Upper lobe of right lung (tissue), 1 donor: ENCODE results near the gene ABHD6. TPM values are rescaled to one million over a fixed set of nuclear protein-coding genes. Genes with fewer than 3 reads are reported as not detected.

Experiments used
- ATAC-seq: fragments of 200-7000 bp; cut with Tn5 transposase; one replicate; pipeline ENCODE4 v1.9.1; 2020; ENCODE audit warnings: mild to moderate bottlenecking, moderate library complexity
- DNase-seq: peaks from one replicate; pipeline ENCODE4 v3.0.0-alpha.2; 2020
- H3K27ac ChIP-seq: fragments of 200-600 bp; one replicate; pipeline ENCODE4 v1.8.0; 2022
- H3K27me3 ChIP-seq: fragments of 200-600 bp; one replicate; pipeline ENCODE4 v1.8.0; 2022; ENCODE audit warnings: mild to moderate bottlenecking
- H3K36me3 ChIP-seq: fragments of 200-600 bp; one replicate; pipeline ENCODE4 v1.8.0; 2022
- H3K4me1 ChIP-seq: fragments of 200-600 bp; one replicate; pipeline ENCODE4 v1.8.0; 2022
- H3K4me3 ChIP-seq: fragments of 200-600 bp; one replicate; pipeline ENCODE4 v1.8.0; 2022; ENCODE audit warnings: mild to moderate bottlenecking
- H3K9me3 ChIP-seq: fragments of 200-600 bp; one replicate; pipeline ENCODE4 v1.8.0; 2022
- CTCF ChIP-seq: fragments of 200-600 bp; IDR thresholded peaks from one replicate; pipeline ENCODE4 v1.8.0; 2022; ENCODE audit warnings: antibody characterized with exemption
- intact Hi-C: fragments of 100-400 bp; cut with DNase I; formaldehyde crosslinking; loops from one replicate; pipeline ENCODE4 v1.11.0; 2022
- total RNA-seq: library from RNA; stranded (reverse); fragmentation: NEBNext Ultra II Directional; extraction: Animal tissue kit (Norgen Biotek cat#: 25700); gene quantifications from one replicate; pipeline ENCODE4 v1.2.1, GENCODE V29; 2021
- donor health status: DM: no; HTN: yes; CAD: no; lungs with severe emphysema.

Gene ABHD6
- total RNA-seq, 1 donor from 2014 or later, result 19.1 TPM

GRCh38 chr3:58299075-58299474 lies 61.5 kb downstream of the ABHD6 start:
- Histone ChIP-seq H3K4me3 (no peak overlapping the region), H3K9me3 (no peaks in the 10 kb centered on the region), H3K4me1 (peaks cover 4% of the 10 kb centered on the region), H3K36me3 (no peaks in the 10 kb centered on the region), H3K27me3 (no peaks in the 10 kb centered on the region), H3K27ac (no peak overlapping the region)
- DNase-seq (no peak), ATAC-seq (no peak)
- intact Hi-C loops, result no loop called here
- TF ChIP-seq CTCF, result no peak

GRCh38 chr3:58299839-58300516 lies 62.4 kb downstream of the ABHD6 start:
- peak; percentile 60 for TF ChIP-seq CTCF
- intact Hi-C loops, result no loop called here
- DNase-seq, result no peak
- Histone ChIP-seq H3K4me1 (peaks cover 4% of the 10 kb centered on the region), H3K4me3 (no peak overlapping the region), H3K36me3 (no peaks in the 10 kb centered on the region), H3K27me3 (no peaks in the 10 kb centered on the region), H3K9me3 (no peaks in the 10 kb centered on the region), H3K27ac (no peak overlapping the region)
- ATAC-seq, result peak; percentile 34

GRCh38 chr3:58305882-58306711 lies 68.5 kb downstream of the ABHD6 start, which contains the start of the genes HTD2 and RPP14:
HTD2 (plus strand) TSS chr3:58306520; CDS start chr3:58317614, 11,094 bp downstream.
RPP14 (plus strand) TSS chr3:58306245; CDS start chr3:58310330, 4,085 bp downstream.
- Histone ChIP-seq H3K4me1 (peaks cover 24% of the 10 kb centered on the region), H3K27ac (peak within 1 kb of the TSS; percentile 99), H3K36me3 (peaks cover 14% of the 10 kb centered on the region), H3K4me3 (peak within 1 kb of the TSS; percentile 80), H3K9me3 (no peaks in the 10 kb centered on the region), H3K27me3 (no peaks in the 10 kb centered on the region)
- intact Hi-C loops, result no loop called here
- ATAC-seq (peak; percentile 98), DNase-seq (peak; percentile 99)
- TF ChIP-seq CTCF, result peak; percentile 99

- intact Hi-C loops, result no loop called here
- no peaks in the 10 kb centered on the region for H3K9me3 ChIP-seq
- H3K4me3 ChIP-seq, result peak overlapping the region; percentile 80
- TF ChIP-seq CTCF, result peak; percentile 57
- no peaks in the 10 kb centered on the region for H3K27me3 ChIP-seq
- peak overlapping the region; percentile 99 for H3K27ac ChIP-seq
- H3K4me1 ChIP-seq, result peaks cover 24% of the 10 kb centered on the region
- no peak for ATAC-seq
- no peak for DNase-seq
- peaks cover 31% of the 10 kb centered on the region for H3K36me3 ChIP-seq
Observed at GRCh38 chr3:58307639-58308215, 70.1 kb downstream of the ABHD6 start.

GRCh38 chr3:58308728-58309127 lies 71.1 kb downstream of the ABHD6 start:
- H3K4me1 ChIP-seq, result peaks cover 24% of the 10 kb centered on the region
- no peak for DNase-seq
- H3K9me3 ChIP-seq, result no peaks in the 10 kb centered on the region
- no peak overlapping the region for H3K4me3 ChIP-seq
- no peak for TF ChIP-seq CTCF
- ATAC-seq, result no peak
- H3K27me3 ChIP-seq, result no peaks in the 10 kb centered on the region
- no peak overlapping the region for H3K27ac ChIP-seq
- peaks cover 41% of the 10 kb centered on the region for H3K36me3 ChIP-seq
- intact Hi-C loops, result no loop called here
